Measurements from ENCODE around the gene PSMB5. TPM values are rescaled to one million over a fixed set of nuclear protein-coding genes. Genes with fewer than 3 reads are reported as not detected.

PSMB5 gene
- total RNA-seq, 1 experiment from 2014 or later, result 67.1 TPM

DNA sequence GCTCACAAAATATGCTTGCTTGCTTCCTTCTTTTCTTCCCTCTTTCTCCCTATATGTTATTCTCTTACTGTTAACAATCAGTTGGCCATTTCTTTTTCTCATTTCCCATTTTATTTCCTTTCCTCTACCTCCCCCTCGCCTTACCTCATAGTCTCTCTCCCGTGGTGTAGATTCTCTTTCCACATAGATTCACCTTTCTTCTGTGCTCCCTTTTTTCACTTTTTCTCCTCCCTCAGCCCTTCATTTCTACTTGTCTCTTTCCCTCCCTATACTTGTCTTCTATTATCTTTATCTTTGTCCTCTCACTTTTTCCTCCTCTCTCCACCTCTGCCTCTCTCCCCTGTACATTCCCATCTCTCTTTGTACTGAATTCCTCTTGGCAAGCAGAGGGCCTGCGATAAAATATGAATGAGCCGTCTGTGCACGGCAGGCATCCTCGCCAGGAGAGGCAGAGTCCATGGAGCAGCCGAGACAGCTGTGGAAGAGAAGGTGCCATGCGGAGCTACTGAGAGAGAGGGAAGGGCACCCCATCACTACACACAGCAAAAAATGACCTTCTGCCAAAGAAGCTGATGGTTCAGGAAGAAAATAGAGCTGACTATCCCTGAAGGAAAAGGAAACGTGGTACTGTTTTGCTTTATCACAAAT lies 36.9 kb downstream of the PSMB5 start:
- DNase-seq, result no peak
- Histone ChIP-seq H3K27ac (ENCODE audit: low read length) (no peak overlapping the region), H2AFZ (ENCODE audit: low read length) (no peak overlapping the region), H3K36me3 (ENCODE audit: insufficient read depth, low read length) (no peaks in the 10 kb centered on the region), H3K9ac (ENCODE audit: low read length) (no peak overlapping the region), H3K4me1 (ENCODE audit: low read length) (peaks cover 4% of the 10 kb centered on the region), H3K4me2 (ENCODE audit: low read depth, low read length, poor library complexity, severe bottlenecking) (no peak overlapping the region), H3K27me3 (ENCODE audit: low read length) (no peaks in the 10 kb centered on the region), H3K9me2 (replicated peaks; ENCODE audit: insufficient read depth, low read length) (no peaks in the 10 kb centered on the region), H3K9me3 (ENCODE audit: low read length) (no peaks in the 10 kb centered on the region), H3K4me3 (ENCODE audit: low read length) (no peak overlapping the region), H4K20me1 (ENCODE audit: insufficient read depth, low read depth, low read length) (no peaks in the 10 kb centered on the region), H3K79me2 (ENCODE audit: low read length) (no peaks in the 10 kb centered on the region)

GRCh38 chr14:22996768-22997654 lies 37.7 kb downstream of the PSMB5 start:
- Histone ChIP-seq H4K20me1 (ENCODE audit: insufficient read depth, low read depth, low read length) (no peaks in the 10 kb centered on the region), H3K4me1 (ENCODE audit: low read length) (peaks cover 4% of the 10 kb centered on the region), H2AFZ (ENCODE audit: low read length) (no peak overlapping the region), H3K9me3 (ENCODE audit: low read length) (no peaks in the 10 kb centered on the region), H3K36me3 (ENCODE audit: insufficient read depth, low read length) (no peaks in the 10 kb centered on the region), H3K79me2 (ENCODE audit: low read length) (no peaks in the 10 kb centered on the region), H3K9ac (ENCODE audit: low read length) (no peak overlapping the region), H3K27me3 (ENCODE audit: low read length) (no peaks in the 10 kb centered on the region), H3K9me2 (replicated peaks; ENCODE audit: insufficient read depth, low read length) (no peaks in the 10 kb centered on the region), H3K27ac (ENCODE audit: low read length) (no peak overlapping the region), H3K4me3 (ENCODE audit: low read length) (no peak overlapping the region), H3K4me2 (ENCODE audit: low read depth, low read length, poor library complexity, severe bottlenecking) (no peak overlapping the region)
- no peak for DNase-seq

DNA sequence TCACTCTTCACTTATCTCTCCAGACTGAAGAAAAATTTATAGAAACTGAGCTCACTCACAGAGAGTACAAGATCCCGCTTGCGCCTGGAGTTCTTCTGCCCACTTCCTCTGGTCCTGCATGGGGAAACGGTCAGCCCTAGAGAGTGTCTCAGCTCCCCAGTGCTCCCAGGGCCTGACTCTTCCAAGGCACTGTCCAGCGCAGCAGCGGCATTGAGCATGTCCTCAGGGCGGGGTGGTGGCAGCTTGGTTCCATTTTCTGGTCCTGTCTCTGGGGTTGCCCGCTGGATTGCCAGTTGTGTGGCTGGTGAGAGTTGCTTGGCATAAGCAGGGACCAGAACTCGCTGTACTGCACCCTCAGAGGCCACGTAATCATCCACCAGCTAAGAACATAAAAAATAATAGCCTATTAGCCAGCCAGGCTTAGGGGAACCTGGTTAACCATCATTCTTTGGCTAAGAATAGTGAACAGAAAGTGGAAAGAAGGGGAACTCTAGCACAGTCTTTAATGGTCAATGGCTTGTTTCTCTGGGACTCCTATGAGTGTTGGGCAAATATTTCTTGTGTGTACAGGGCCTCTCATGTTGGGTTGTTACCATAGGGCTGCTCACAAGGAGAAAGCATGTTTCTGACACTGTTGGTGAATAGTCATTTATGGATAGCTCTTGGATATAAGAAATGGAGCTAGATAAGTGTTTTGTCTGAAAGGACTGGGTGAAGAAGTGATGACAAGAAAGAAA lies 38.6 kb downstream of the PSMB5 start:
- Histone ChIP-seq H4K20me1 (ENCODE audit: insufficient read depth, low read depth, low read length) (no peaks in the 10 kb centered on the region), H3K36me3 (ENCODE audit: insufficient read depth, low read length) (no peaks in the 10 kb centered on the region), H3K27me3 (ENCODE audit: low read length) (no peaks in the 10 kb centered on the region), H3K27ac (ENCODE audit: low read length) (no peak overlapping the region), H3K79me2 (ENCODE audit: low read length) (no peaks in the 10 kb centered on the region), H2AFZ (ENCODE audit: low read length) (no peak overlapping the region), H3K4me3 (ENCODE audit: low read length) (no peak overlapping the region), H3K4me2 (ENCODE audit: low read depth, low read length, poor library complexity, severe bottlenecking) (no peak overlapping the region), H3K9me2 (replicated peaks; ENCODE audit: insufficient read depth, low read length) (no peaks in the 10 kb centered on the region), H3K4me1 (ENCODE audit: low read length) (peaks cover 4% of the 10 kb centered on the region), H3K9ac (ENCODE audit: low read length) (no peak overlapping the region), H3K9me3 (ENCODE audit: low read length) (no peaks in the 10 kb centered on the region)
- DNase-seq, result no peak

DNA sequence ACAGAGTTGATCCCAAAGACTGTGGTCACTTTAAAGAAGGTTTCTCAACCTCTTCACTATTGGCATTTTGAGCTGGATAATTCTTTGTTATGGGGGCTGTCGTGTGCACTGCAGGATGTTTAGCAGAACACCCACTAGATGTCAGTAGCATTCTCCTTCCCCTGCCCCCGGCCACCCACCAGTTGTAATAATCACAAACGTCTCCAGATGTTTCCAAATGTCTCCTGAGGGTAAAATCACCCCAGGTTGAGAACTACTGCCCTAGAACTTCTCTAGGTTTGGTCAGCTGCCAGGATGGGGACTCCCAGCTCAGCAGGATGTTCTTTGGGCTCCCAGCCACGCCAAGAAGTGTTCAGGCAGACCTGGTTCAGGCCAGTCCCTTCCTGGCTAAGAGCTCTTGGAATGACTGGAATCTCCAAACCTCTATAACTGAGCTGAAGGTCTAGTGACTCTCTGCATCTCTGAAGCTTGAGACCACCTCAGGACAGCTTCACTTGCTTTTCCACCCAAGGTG lies 39.9 kb downstream of the PSMB5 start:
- Histone ChIP-seq H3K27ac (ENCODE audit: low read length) (no peak overlapping the region), H3K9me2 (replicated peaks; ENCODE audit: insufficient read depth, low read length) (no peaks in the 10 kb centered on the region), H3K4me1 (ENCODE audit: low read length) (peaks cover 4% of the 10 kb centered on the region), H3K9me3 (ENCODE audit: low read length) (no peaks in the 10 kb centered on the region), H3K36me3 (ENCODE audit: insufficient read depth, low read length) (no peaks in the 10 kb centered on the region), H4K20me1 (ENCODE audit: insufficient read depth, low read depth, low read length) (no peaks in the 10 kb centered on the region), H3K27me3 (ENCODE audit: low read length) (no peaks in the 10 kb centered on the region), H3K4me2 (ENCODE audit: low read depth, low read length, poor library complexity, severe bottlenecking) (no peak overlapping the region), H3K79me2 (ENCODE audit: low read length) (no peaks in the 10 kb centered on the region), H3K9ac (ENCODE audit: low read length) (peak overlapping the region; percentile 17; the same call in 1 of the 2 replicates), H3K4me3 (ENCODE audit: low read length) (no peak overlapping the region), H2AFZ (ENCODE audit: low read length) (peak overlapping the region; percentile 67; the same call in 1 of the 2 replicates)
- DNase-seq, result peak; percentile 79

DNA sequence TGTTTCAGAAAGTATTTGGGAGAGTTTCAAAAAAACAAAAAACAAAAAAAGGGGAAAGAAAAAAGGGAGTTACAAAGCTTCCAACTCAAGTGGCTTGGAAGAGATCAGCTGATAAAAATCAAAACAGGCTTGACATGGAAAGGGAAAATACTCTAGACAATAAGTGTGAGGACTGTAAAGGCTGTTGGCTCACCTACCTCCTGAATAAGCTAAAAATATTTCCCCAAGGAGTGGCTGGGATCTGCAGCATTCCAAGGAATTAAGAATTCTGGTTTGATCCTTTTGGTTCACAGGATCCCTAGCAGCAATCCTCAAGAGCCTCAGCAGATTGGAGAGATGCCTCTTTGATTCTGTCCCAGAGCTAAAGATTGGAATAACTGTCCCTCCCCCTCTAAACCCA lies 41.2 kb downstream of the PSMB5 start:
- Histone ChIP-seq H3K36me3 (ENCODE audit: insufficient read depth, low read length) (no peaks in the 10 kb centered on the region), H3K9ac (ENCODE audit: low read length) (no peak overlapping the region), H3K9me3 (ENCODE audit: low read length) (no peaks in the 10 kb centered on the region), H4K20me1 (ENCODE audit: insufficient read depth, low read depth, low read length) (no peaks in the 10 kb centered on the region), H3K4me1 (ENCODE audit: low read length) (peaks cover 4% of the 10 kb centered on the region), H3K27ac (ENCODE audit: low read length) (no peak overlapping the region), H3K27me3 (ENCODE audit: low read length) (no peaks in the 10 kb centered on the region), H3K4me2 (ENCODE audit: low read depth, low read length, poor library complexity, severe bottlenecking) (no peak overlapping the region), H3K4me3 (ENCODE audit: low read length) (no peak overlapping the region), H2AFZ (ENCODE audit: low read length) (no peak overlapping the region), H3K9me2 (replicated peaks; ENCODE audit: insufficient read depth, low read length) (no peaks in the 10 kb centered on the region), H3K79me2 (ENCODE audit: low read length) (no peaks in the 10 kb centered on the region)
- no peak for DNase-seq

- no peaks in the 10 kb centered on the region for H4K20me1 ChIP-seq (ENCODE audit: insufficient read depth, low read depth, low read length)
- no peaks in the 10 kb centered on the region for H3K36me3 ChIP-seq (ENCODE audit: insufficient read depth, low read length)
- H3K9me2 ChIP-seq (replicated peaks; ENCODE audit: insufficient read depth, low read length), result no peaks in the 10 kb centered on the region
- no peak for DNase-seq
- H3K9me3 ChIP-seq (ENCODE audit: low read length), result no peaks in the 10 kb centered on the region
- no peaks in the 10 kb centered on the region for H3K27me3 ChIP-seq (ENCODE audit: low read length)
- H3K27ac ChIP-seq (ENCODE audit: low read length), result no peak overlapping the region
- no peak overlapping the region for H3K4me2 ChIP-seq (ENCODE audit: low read depth, low read length, poor library complexity, severe bottlenecking)
- no peaks in the 10 kb centered on the region for H3K79me2 ChIP-seq (ENCODE audit: low read length)
- no peak overlapping the region for H3K9ac ChIP-seq (ENCODE audit: low read length)
- peaks cover 4% of the 10 kb centered on the region for H3K4me1 ChIP-seq (ENCODE audit: low read length)
- H3K4me3 ChIP-seq (ENCODE audit: low read length), result no peak overlapping the region
- H2AFZ ChIP-seq (ENCODE audit: low read length), result no peak overlapping the region
Observed at GRCh38 chr14:22991852-22992251, 42.8 kb downstream of the PSMB5 start.

DNA sequence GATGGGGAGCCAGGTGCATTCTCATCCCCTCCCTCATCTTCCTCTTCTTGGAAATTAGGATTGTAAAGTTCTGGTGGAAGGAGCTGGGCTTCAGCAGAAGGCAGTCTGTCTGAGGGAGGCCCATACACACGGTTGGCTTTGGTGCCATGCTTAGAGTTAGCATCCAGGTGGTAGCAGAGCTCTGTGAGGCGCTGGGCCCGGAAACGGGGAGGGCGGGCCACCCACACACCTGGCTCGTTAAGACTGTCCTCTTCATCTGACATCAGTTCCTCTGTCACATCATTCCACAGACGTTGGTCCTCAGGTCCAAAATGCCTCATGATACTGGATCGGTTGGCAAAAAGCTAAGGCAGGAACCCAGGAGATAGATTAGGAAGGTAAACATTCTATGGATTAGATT lies 47.4 kb downstream of the PSMB5 start:
- no peak for DNase-seq
- Histone ChIP-seq H3K4me1 (ENCODE audit: low read length) (no peaks in the 10 kb centered on the region), H2AFZ (ENCODE audit: low read length) (no peak overlapping the region), H4K20me1 (ENCODE audit: insufficient read depth, low read depth, low read length) (no peaks in the 10 kb centered on the region), H3K4me3 (ENCODE audit: low read length) (no peak overlapping the region), H3K27me3 (ENCODE audit: low read length) (no peaks in the 10 kb centered on the region), H3K36me3 (ENCODE audit: insufficient read depth, low read length) (no peaks in the 10 kb centered on the region), H3K9ac (ENCODE audit: low read length) (no peak overlapping the region), H3K4me2 (ENCODE audit: low read depth, low read length, poor library complexity, severe bottlenecking) (no peak overlapping the region), H3K9me2 (replicated peaks; ENCODE audit: insufficient read depth, low read length) (no peaks in the 10 kb centered on the region), H3K27ac (ENCODE audit: low read length) (no peak overlapping the region), H3K79me2 (ENCODE audit: low read length) (no peaks in the 10 kb centered on the region), H3K9me3 (ENCODE audit: low read length) (no peaks in the 10 kb centered on the region)
